Left forelimb (tissue), 1 donor: ENCODE measurements around the gene NKX6-1.

Experiments
- DNase-seq: peaks from one replicate; pipeline ENCODE4 v3.0.0-alpha.2; 2018; ENCODE audit warnings: low spot score

Gene NKX6-1

DNA sequence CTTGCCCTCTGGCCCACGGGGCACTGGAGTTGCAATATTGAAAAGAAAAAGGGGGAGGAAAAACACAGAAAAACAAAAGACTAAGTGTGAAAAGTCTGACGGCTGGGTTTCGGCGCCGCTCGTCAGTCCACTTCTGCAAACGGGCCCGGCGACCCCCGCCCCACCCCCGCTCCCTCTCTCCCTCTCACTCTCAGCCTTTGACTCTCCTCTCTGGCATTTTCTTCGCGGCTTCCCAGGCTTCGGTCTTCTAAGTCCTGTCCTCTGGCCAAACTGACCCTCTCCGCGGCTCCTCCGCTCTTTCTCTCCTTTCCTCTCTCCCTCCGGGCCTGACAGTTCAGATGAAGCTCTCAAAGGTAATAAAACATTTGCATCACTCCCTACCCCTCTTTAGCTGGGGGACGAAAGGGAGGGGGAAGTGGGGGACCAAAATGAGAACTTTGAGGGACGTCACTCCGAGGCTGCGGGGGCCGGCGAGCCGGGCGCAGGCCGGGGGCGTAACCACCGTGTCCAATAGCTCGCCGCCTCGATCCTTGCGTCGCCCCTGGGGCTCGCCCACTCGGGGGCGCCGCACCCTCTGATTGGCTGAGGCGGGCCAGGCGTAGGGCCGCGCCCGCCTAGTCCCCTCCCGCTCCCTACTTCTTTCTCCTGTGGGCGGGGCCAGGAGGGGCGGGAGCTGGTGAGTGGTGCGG lies at the start of gene NKX6-1:
Gene NKX6-1 (minus strand): TSS at position 358 of the 689 bp plus-strand sequence. CDS start 1,064 bp downstream, outside the sequence.
- no peak for DNase-seq

DNA sequence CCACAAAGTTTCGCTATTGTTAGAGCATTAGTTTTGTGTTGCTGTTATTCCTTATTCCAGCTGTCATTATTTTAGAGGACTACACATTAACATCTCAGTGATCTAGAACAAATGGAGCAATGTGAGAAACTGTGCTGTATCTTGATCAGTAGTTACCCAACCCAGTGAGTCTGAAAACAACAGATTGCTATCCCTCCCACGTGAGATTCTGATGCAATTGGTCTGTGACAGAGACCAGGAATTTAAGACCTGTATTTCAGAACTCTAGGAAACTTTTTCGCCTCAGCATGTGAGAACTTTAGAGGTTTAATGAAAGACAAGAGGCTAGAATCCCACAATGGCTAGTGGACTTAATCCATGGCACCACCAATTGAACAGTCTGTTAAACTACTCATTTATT lies 48.1 kb upstream of the NKX6-1 start:
- DNase-seq = no peak

DNA sequence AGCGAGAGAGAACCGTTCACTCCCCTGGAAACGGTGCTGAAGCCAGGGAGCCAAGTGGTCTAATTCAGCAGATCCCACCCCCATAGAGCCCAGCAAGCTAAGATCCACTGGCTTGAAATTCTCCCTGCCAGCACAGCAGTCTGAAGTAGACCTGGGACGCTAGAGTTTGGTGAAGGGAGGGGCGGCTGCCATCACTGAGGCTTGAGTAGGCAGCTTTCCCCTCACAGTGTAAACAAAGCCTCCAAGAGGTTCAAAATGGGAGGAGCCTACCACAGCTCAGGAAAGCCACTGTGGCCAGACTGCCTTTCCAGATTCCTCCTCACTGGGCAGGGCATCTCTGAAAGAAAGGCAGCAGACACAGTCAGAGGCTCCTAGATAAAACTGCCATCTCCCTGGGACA lies 46.0 kb upstream of the NKX6-1 start:
- no peak for DNase-seq

DNA sequence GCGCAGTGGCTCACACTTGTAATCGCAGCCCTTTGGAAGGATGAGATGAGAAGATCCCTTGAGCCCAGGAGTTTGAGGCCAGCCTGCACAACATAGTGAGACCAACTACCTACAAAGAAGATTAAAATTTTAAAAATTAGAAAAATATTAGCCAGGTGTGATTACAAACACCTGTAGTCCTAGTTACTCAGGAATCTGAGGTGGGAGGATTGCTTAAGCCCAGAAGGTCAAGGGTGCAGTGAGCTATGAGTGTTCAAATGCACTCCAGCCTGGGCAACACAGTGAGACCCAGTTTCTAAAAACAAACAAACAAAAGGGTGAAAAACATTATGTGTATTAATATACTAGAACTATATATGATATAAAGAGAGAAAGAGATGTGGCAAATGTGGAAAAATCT lies 36.8 kb upstream of the NKX6-1 start:
- DNase-seq = no peak

DNA sequence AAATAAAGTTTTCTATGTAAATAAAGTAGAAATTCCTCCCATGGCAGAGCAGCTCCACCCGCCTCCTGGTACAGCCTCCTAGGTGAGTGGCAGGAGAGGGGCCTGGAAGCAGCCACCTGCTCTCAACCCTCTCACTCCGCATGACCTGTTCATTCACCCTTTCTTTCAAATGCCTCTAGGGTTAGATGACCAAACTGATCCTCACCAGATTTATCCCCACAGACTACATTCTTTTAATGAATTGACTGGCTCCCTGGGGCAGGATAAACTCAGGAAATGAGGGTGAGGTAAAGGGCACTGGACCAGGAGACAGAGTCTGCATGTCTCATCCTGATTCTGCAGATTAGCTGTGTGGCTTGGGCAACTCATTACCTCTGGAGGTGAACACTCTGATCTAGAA lies 32.6 kb upstream of the NKX6-1 start:
- no peak for DNase-seq

DNA sequence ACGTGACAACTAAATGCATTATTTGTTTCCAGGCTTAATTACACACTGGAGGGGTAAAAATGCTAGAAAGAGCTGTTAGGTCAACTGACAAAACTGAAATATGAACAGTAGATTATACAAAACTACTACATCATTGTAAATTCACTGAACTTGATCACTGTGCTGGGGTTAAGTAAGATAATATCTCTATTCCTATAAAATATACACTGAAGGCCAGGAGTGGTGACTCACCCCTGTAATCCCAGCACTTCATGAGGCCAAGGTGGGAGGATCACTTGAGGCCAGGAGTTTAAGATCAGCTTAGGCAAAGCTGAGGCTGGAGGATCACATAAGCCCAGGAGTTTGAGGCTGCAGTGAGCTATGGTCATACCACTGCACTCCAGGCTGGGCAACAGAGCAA lies 31.8 kb upstream of the NKX6-1 start:
- DNase-seq = no peak

DNA sequence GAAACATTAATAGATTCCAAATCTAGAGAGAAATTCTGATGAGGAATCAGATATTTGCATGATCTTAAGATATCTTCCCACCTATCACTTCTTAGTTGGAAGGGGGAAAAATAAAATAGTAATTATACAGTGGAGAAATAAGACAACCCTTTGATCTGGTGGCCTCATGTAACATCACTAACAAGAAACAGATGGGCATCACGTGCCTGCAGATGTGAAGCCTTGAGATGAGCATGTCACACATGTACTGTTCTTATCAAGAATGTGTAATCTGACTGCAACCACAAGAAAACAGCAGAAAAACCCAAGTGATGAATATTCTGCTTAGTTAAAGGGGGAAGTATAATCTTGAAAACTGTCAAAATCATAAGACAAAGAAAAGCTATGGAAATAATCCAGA lies 31.4 kb upstream of the NKX6-1 start:
- DNase-seq = no peak

DNA sequence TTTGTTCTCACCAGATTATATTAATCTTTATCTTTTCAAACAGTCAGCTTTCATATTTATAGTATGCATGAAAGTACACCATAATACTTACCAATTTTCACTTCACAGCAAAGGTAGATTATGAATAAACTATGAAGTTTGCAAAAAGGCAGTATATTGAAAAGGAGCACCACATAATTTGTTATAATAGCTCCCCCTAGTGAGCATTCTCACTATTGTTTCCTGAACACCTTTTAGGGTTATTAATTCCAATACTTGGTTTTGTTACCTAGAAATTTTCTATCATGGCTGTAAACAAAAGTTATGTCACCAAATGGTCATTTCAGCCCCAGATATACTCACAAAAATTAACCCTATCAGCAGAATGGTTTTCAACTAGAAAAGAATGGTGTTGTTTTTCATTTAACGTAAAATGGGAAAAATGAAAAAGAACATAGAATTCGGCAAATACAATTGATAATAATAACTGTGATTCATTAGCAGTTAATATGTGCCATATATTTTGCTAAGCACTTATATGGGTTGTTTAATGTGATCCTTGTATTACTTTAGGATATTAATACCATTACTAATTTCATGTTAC lies 30.2 kb upstream of the NKX6-1 start:
- no peak for DNase-seq

DNA sequence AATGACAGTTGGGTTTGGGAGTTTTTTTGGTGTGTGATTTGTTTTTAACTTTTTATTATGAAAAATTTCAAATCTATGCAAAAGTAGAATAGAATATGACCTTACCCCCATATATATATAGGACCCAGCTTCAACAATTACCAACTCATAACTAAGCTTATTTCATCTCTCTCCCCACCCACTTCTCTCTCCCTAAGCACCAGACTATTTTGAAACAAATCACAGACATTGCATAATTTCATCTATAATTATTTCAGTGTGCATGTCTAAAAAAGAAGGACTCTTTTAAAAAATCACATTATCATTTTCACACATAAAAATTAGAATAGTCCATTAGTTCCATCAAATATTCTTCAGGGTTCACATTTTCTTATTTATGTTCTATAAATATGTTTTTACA lies 28.3 kb upstream of the NKX6-1 start:
- no peak for DNase-seq

DNA sequence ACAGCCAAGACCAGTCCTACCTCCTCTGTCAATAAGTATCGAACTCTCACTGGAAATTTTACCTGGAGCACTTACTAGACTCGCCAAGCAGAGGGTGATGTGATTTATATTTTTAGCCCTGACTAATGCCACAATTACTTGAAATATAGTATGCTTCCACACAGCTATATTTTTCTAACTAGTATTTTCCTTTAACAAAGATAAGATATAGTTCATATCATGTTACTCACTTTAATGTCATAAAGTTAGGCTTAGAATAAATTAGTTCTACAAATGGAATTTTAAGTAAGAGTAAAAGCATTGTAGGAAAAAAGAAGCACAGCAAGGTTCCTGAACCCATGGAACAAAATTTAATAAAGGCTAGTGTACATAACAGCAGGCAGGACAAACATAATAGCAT lies 16.0 kb upstream of the NKX6-1 start:
- DNase-seq = no peak

DNA sequence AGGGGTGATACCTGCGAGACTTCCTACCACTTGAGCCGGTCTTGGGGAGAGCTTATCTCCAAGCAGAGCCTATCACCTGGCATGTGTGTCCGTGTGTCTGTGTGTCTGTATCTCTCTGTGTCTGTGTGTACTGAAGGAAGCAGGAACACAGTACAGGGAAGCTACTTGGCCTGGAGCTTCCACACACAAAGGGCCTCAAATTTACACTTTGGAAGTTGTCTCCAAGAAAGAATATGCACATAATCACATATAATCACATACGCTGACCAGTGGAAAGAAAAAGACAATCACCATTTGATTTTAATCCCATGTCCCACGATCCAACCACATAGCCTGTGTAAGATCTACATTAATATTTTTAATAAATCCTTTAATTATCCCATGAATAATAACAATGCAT lies 13.2 kb upstream of the NKX6-1 start:
- DNase-seq = no peak

DNA sequence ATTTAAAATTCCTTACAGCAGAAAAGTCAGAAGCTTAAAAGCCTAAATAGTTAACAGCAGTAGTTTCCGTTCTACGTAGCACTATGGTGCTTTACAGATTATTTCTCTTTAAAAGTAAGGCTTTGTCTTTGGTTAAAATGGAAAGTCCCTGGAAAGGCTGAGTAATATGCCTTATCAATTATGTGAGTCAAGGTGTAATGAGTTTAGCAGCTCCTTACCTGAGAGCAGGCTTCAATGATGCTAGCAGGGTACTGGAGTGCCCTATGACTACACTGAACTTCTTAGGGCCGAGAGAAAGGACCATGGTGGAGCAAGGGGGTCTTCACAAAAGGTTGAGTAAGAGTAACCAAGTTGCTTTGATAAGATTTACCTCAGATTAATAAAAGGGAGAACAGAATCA lies 12.6 kb upstream of the NKX6-1 start:
- DNase-seq = no peak

DNA sequence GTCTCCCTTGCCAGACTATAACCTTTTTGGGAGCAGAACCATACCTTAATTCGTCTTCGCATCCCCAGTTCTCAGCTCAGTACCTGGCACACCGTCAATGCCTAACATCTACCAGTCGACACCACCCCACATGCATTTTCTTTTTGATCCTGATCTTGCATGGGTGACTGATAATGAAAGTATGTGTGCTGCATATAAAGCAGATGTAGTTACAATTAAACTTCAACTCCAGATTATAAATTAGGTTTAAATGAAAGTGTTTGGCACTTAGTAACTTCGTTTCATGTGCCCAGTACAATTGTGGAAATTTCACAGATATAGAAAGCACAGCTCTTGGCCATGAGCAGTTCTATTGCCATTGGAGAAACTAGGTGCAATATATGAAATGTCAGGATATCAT lies 8.8 kb upstream of the NKX6-1 start:
- no peak for DNase-seq

DNA sequence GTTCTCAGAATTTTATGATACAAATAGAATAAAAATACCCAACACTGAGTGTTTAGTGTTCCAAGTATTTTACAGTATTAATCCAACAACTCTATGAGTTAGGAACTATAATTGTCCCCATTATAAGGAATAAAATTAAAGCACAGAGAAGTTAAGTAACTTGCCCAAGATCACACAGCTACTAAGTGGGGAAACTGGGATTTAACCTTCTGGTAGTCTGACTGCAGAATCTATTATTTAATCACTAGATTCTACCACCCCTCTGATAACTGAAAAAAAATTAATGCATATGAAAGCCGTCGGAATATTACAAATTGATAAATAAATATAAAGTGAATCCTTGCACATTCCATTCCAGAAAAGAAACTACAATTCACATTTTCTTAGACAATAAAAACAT lies 5.7 kb upstream of the NKX6-1 start:
- DNase-seq = no peak

DNA sequence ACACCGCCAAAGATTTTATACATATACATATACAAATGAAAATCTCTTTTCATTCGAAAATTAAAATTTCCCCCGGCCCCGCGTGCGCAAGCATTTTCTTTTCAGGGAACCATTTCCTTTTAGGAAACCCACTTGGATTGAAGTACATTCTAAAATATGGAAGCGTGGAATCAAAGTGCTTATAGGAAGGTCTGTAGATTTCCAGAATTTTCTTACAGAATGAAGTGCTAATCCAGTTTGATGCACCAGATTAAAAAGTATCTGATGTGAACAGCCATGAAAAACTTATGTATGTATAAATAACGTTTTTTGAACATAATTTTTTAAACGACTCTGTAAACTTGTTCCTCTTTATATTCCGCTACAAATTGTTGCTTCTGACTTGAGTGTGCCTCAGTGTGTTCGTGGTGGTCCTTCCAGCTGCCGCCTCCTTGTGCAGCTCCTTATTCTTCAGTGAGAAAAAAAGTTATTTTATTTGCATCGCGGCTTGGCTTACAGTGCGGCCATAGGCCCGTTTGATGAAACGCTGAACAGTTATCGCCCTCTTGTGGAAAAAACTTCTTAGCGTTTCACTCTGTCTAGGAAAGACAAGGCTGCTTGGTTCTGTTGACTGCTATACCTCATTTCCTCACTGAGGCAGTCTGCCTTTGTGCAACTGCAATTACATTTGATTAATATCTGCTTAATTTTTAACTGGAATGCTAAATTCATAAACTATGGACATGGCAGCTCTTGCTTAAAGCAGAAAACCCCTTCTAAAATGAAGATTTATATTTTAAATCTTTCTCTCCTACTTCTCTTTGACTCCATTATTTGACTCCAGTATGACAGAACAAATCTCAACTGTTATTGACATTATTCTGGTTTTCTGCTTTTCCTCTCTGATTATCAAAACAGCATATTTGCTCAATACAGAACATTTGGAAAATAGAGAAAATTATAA lies 4.7 kb upstream of the NKX6-1 start:
- DNase-seq = no peak

DNA sequence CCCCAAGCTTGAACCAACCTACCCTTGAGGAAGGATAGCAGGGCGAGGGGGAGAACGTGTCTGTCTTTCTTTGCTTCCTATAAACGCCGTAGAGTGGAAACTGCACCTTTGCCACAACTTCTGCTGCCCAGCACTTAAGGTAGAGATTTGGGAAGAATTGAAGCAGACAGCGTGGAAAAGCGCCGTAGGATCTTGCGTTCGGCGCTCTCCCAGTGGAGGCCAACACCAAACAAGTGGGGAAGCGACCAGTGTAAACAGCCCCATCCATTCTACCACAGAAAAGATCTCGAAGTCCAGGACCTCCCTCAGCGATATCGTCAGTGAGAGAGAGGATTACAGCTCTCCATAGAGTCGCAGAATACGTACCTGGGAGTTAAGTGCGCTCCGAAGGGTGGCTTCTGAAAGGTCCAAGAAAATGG lies 3.9 kb upstream of the NKX6-1 start:
- no peak for DNase-seq

DNA sequence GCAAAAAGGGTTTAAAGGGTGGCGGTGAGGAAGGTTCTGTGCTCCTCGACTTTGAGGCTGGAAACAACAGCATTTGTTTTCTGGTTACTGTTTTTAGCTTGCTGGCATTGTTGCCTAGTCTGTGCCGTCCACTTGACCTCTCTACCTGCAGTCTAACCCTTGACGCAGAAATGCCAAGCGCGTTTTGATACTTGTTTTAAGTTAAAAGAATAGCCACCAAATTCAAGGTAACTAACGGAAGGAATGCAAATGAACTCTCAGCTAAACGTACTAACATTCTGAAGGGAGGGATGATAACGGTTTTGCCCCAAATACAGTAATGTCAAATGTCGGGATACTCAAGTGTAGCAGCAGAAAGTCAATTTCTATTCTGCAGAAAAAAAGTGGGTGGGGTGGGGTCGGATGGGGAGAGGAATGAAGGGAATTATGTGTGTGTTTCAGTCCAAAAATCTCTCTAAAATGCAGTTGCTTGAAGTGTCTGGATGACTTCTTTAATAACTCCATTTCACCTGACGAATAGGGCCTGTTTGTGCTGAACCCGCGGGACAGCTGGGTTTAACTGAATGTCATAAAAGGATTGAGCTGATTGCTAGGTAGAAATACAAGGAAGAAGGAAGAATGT lies 3.4 kb upstream of the NKX6-1 start:
- DNase-seq = no peak

DNA sequence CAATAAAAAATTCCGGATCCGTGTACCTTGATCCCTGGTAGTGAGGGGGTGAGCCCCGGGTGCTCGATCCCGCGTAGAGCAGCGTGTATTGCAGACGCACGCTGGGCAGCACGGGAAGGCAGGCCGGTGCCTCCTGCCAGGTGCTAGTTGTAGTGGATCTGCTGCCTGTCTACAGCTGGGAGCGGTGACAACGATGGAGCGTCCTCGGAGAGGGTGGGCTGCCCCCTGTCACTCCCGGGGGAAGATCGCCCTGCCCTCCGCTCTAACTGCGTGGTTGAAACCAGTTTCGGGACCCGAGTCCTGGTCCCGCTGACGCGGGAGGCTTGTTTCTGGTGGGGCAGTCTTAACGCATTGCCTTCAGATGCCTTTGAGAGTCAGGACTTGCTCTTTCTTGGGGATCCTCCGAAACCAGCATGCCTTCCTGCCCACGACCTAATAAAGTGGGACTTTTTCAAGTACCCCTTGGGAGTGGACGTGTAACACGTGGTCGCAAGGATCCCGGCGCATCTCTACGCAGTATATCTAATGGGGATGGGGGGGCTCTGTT lies 2.7 kb upstream of the NKX6-1 start:
- DNase-seq = no peak

DNA sequence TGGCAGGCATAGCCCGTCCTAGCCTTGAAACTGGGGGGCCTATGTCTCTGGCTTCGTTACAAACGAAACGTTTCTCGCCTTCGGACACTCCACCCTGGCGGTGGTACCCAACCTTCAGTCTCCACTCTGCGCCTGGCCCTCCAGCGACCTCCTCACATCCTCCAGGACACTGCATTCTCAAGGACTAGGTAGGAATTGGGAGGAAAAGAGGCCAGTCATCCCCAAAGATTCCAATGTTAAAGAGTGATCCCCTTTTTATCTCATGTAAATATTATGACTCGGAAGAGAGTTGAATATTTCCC lies 2.1 kb upstream of the NKX6-1 start:
- DNase-seq = no peak

DNA sequence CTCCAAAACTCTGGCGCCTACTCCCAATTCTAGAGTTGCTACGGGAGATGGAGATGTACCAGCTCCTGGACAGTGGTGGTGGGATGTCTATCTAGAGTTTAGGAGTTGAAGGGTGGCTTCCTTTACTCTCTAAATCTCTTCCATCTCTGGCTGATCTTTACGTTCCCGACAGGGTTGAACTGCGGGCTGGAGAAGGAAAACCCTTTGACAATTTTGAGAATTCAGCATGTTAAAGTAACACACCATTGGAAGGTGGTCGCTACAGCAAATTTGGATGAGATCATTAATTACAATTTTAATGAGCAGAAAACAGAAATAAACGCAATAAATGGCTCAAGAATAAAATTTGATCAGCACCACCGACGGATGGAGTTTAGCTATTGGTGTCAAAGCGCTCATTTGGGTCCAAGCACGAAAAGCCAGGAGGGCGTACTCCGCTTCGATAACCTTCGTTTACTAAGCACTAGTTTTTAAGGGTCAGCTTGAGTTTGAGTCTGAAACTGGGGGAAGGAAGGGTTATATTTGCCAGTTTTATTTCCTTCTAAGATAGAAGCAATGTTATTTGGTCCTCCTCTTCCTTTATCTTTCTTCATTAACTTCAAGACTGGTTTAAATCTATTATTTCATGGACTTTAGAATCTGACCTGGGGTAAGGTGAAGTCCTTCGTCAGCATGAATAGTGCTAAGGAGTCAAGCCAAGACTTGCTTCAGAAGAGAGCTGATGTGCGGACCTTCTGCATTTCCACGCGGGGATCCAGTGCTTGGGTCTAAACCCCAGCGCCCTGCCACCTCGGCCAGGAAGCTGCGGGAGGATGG lies 1.5 kb upstream of the NKX6-1 start:
- no peak for DNase-seq

DNA sequence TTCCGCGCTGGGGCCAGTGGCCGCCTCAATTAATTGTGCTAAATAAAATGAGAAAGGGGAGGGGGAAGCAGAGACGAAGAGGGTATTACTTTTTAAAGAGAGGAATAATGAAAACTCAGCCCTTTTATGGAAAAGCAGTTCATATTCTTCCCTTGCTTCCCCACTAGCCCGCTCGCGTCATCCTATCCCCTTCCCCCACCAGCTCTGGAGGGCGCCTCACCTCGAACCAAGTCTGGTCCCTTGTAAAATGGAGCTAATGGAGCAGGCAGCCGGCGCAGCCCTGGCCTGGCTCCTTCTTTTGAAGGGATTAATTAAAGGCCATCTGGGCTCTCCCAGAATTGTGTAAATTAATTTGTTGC lies 511 bp upstream of the NKX6-1 start:
- no peak for DNase-seq
